SK-N-SH (cell line): ENCODE results near the gene PPM1A. TPM values are rescaled to one million over a fixed set of nuclear protein-coding genes. Genes with fewer than 3 reads are reported as not detected.

Experiments
- CTCF ChIA-PET: fragments of 300-600, 350-600 bp; formaldehyde crosslinking; extraction: SDS; loops from one replicate; lab custom pipeline; 2021; lab: Yijun Ruan, JAX
- POLR2A ChIA-PET: fragments of 350-600 bp; sonication (Branson Sonifier 250); formaldehyde crosslinking; extraction: SDS; loops from one replicate; lab custom pipeline; 2020; ENCODE audit warnings: antibody characterized with exemption, inconsistent platforms; lab: Yijun Ruan, JAX
- DNase-seq: peaks from one replicate; pipeline ENCODE4 v3.0.0; 2012
- H2AFZ ChIP-seq: fragments of 200-600 bp; sonication (generic); 2 replicates; pipeline ENCODE4 v1.8.1; 2016; ENCODE audit warnings: antibody characterized with exemption, mild to moderate bottlenecking, low read depth
- H3F3A ChIP-seq: fragments of 200-600 bp; sonication (generic); replicated peaks from 2 replicates; pipeline ENCODE3; 2016; ENCODE audit warnings: antibody characterized with exemption, mild to moderate bottlenecking; ENCODE audit not compliant: insufficient read depth
- H3K27ac ChIP-seq, 2 experiments: fragments of 200-500 bp in 1 of 2; fragments of 200-600 bp in 1 of 2; sonication (Bioruptor generic) in 1 of 2; sonication (generic), shearing (Covaris generic) in 1 of 2; 2 replicates each; pipeline versions ENCODE4 v1.5.1 to v1.6.1; 2014 to 2016; ENCODE audit warnings: low read depth in 2 of 2, inconsistent platforms in 1 of 2, low read length in 1 of 2, mild to moderate bottlenecking in 1 of 2, mixed read lengths in 1 of 2
- H3K27me3 ChIP-seq: fragments of 200-600 bp; sonication (generic), shearing (Covaris generic); 2 replicates; pipeline ENCODE4 v1.6.1; 2016; ENCODE audit warnings: mixed run types; ENCODE audit not compliant: insufficient read depth
- H3K36me3 ChIP-seq, 2 experiments: fragments of 200-500 bp in 1 of 2; fragments of 200-600 bp in 1 of 2; sonication (Bioruptor generic) in 1 of 2; sonication (generic) in 1 of 2; replicated peaks in 1 of 2; 2 replicates each; pipeline versions ENCODE3 to v1.5.1; 2014 to 2016; ENCODE audit warnings: low read length in 1 of 2, mild to moderate bottlenecking in 1 of 2; ENCODE audit not compliant: insufficient read depth in 2 of 2, control insufficient read depth in 1 of 2
- H3K4me1 ChIP-seq, 2 experiments: fragments of 200-500 bp in 1 of 2; fragments of 200-600 bp in 1 of 2; sonication (Bioruptor generic) in 1 of 2; sonication (generic), shearing (Covaris generic) in 1 of 2; 2 replicates each; pipeline versions ENCODE4 v1.5.1 to v1.6.1; 2014 to 2016; ENCODE audit warnings: low read depth in 1 of 2, low read length in 1 of 2, mixed run types in 1 of 2; ENCODE audit not compliant: insufficient read depth in 2 of 2, control insufficient read depth in 1 of 2
- H3K4me2 ChIP-seq: fragments of 200-600 bp; sonication (generic), shearing (Covaris generic); 2 replicates; pipeline ENCODE4 v1.6.1; 2017; ENCODE audit warnings: mixed run types
- H3K4me3 ChIP-seq, 2 experiments: fragments of 200-500 bp in 1 of 2; fragments of 200-600 bp in 1 of 2; sonication (Bioruptor generic) in 1 of 2; sonication (generic), shearing (Covaris generic) in 1 of 2; 2 replicates each; pipeline versions ENCODE4 v1.5.1 to v1.8.1; 2014 to 2016; ENCODE audit warnings: low read depth in 2 of 2, inconsistent platforms in 1 of 2, low read length in 1 of 2, mild to moderate bottlenecking in 1 of 2, mixed read lengths in 1 of 2, moderate library complexity in 1 of 2
- H3K79me2 ChIP-seq: fragments of 200-600 bp; sonication (generic); 2 replicates; pipeline ENCODE4 v1.8.1; 2017; ENCODE audit warnings: mild to moderate bottlenecking; ENCODE audit not compliant: insufficient read depth
- H3K9ac ChIP-seq: fragments of 200-600 bp; sonication (generic); 2 replicates; pipeline ENCODE4 v1.6.1; 2017; ENCODE audit warnings: mixed run types
- H3K9me2 ChIP-seq: fragments of 200-600 bp; sonication (generic); 2 replicates; pipeline ENCODE4 v1.6.1; 2017; ENCODE audit warnings: mixed run types
- H3K9me3 ChIP-seq: fragments of 200-600 bp; sonication (generic); 2 replicates; pipeline ENCODE4 v1.6.1; 2017; ENCODE audit warnings: mixed run types, mild to moderate bottlenecking, moderate library complexity
- H4K20me1 ChIP-seq: fragments of 200-600 bp; sonication (generic); 2 replicates; pipeline ENCODE4 v1.6.1; 2017; ENCODE audit warnings: mild to moderate bottlenecking, mixed run types; ENCODE audit not compliant: insufficient read depth
- CHD2 ChIP-seq: fragments of 150-350 bp; IDR thresholded peaks from 2 replicates; pipeline ENCODE4 v1.6.1; 2018; ENCODE audit warnings: low read length; ENCODE audit not compliant: partially characterized antibody
- CTCF ChIP-seq: fragments of 200-600 bp; sonication (generic); IDR thresholded peaks from 2 replicates; pipeline ENCODE4 v1.6.1; 2017; ENCODE audit warnings: antibody characterized with exemption, mild to moderate bottlenecking, moderate library complexity
- EZH2phosphoT487 ChIP-seq: fragments of 200-600 bp; sonication (generic); IDR thresholded peaks from 2 replicates; pipeline ENCODE4 v1.6.1; 2017; ENCODE audit warnings: low read depth, mixed run types, mild to moderate bottlenecking, antibody characterized with exemption, moderate library complexity, borderline replicate concordance
- FOSL2 ChIP-seq: IDR thresholded peaks from 2 replicates; pipeline ENCODE4 v1.4.0; 2012; ENCODE audit warnings: low read depth, mild to moderate bottlenecking, moderate library complexity, borderline replicate concordance
- IRF3 ChIP-seq: fragments of 150-350 bp; IDR thresholded peaks from 2 replicates; pipeline ENCODE4 v1.6.1; 2016; ENCODE audit warnings: mild to moderate bottlenecking, low read depth, low read length
- JUND ChIP-seq: IDR thresholded peaks from 2 replicates; pipeline ENCODE4 v1.4.0; 2012
- MAX ChIP-seq: IDR thresholded peaks from 2 replicates; pipeline ENCODE4 v1.4.0; 2012; ENCODE audit warnings: low read depth
- MEF2A ChIP-seq: IDR thresholded peaks from 2 replicates; pipeline ENCODE4 v1.4.0; 2012; ENCODE audit warnings: low read depth, borderline replicate concordance
- MXI1 ChIP-seq: IDR thresholded peaks from 2 replicates; pipeline ENCODE4 v1.6.1; 2012; ENCODE audit warnings: mild to moderate bottlenecking, low read depth, low read length, improper control_type of control experiment
- NFIC ChIP-seq: IDR thresholded peaks from 2 replicates; pipeline ENCODE4 v1.4.0; 2012; ENCODE audit warnings: borderline replicate concordance
- NRF1 ChIP-seq: IDR thresholded peaks from 2 replicates; pipeline ENCODE4 v1.6.1; 2012; ENCODE audit warnings: low read depth, mild to moderate bottlenecking, low read length
- RCOR1 ChIP-seq: fragments of 150-350 bp; IDR thresholded peaks from 2 replicates; pipeline ENCODE4 v1.6.1; 2017; ENCODE audit warnings: antibody characterized with exemption, low read length
- RFX5 ChIP-seq: IDR thresholded peaks from 2 replicates; pipeline ENCODE4 v1.6.1; 2012; ENCODE audit warnings: mild to moderate bottlenecking, improper control_type of control experiment, low read length
- SMC3 ChIP-seq: IDR thresholded peaks from 2 replicates; pipeline ENCODE4 v1.6.1; 2012; ENCODE audit warnings: low read depth, low read length, improper control_type of control experiment
- TCF12 ChIP-seq: IDR thresholded peaks from 2 replicates; pipeline ENCODE4 v1.4.0; 2012
- TEAD4 ChIP-seq: IDR thresholded peaks from 2 replicates; pipeline ENCODE4 v1.4.0; 2012; ENCODE audit warnings: mild to moderate bottlenecking, borderline replicate concordance; ENCODE audit not compliant: insufficient read depth
- USF2 ChIP-seq: fragments of 150-350 bp; IDR thresholded peaks from 2 replicates; pipeline ENCODE4 v1.6.1; 2017; ENCODE audit warnings: antibody characterized with exemption, low read length, low read depth, borderline replicate concordance
- ZBTB33 ChIP-seq: IDR thresholded peaks from 2 replicates; pipeline ENCODE4 v1.4.0; 2012; ENCODE audit warnings: low read depth, borderline replicate concordance
- WGBS: methylation state at CpG from one replicate; pipeline ENCODE4 v1.1.6; 2017; ENCODE audit warnings: low lambda C conversion rate; 5-methylcytosine and 5-hydroxymethylcytosine counted together
- polyA plus RNA-seq, 3 experiments: library from polyadenylated mRNA; depleted of rRNA; stranded (reverse); fragments of >200 nt; gene quantifications; 2 replicates each; pipeline ENCODE4 v1.2.3, GENCODE V29; 2012

The PPM1A gene
- polyA plus RNA-seq, 1 of the 3 experiments (the other 2 are of a cell fraction) = 12.3 TPM

GRCh38 chr14:60204104-60204842 is 44.7 kb upstream of the PPM1A start:
- Histone ChIP-seq H3K36me3 (no peaks in the 10 kb centered on the region), H3K9me3 (no peaks in the 10 kb centered on the region; the same call in 1 of the 2 replicates), H3K27me3 (no peaks in the 10 kb centered on the region; the same call in 1 of the 2 replicates), H3K27ac (no peak overlapping the region), H3K4me3 (no peak overlapping the region), H3K9me2 (no peaks in the 10 kb centered on the region), H2AFZ (no peak overlapping the region; the same call in 1 of the 2 replicates), H3K79me2 (no peaks in the 10 kb centered on the region), H3K4me1 (peaks cover 0 to 4% of the 10 kb centered on the region in 2 experiments; a peak in 2 of 4 replicates), H3K9ac (no peak overlapping the region), H3F3A (no peaks in the 10 kb centered on the region), H3K4me2 (no peak overlapping the region), H4K20me1 (no peaks in the 10 kb centered on the region)
- POLR2A ChIA-PET = no interaction called here
- no peak for DNase-seq
- CTCF ChIA-PET = interaction anchor here (0.9 kb wide), 1 partner anchor 303 kb away, joined by 3 read pairs; no protein-coding TSS in a partner anchor
- TF ChIP-seq IRF3 (no peak), JUND (no peak), RCOR1 (no peak), MEF2A (no peak), MAX (no peak)
- 25% methylated on average over 8 of the region's 8 CpGs for WGBS

- H3K4me3 ChIP-seq = no peak overlapping the region
- ChIA-PET POLR2A (no interaction called here), CTCF (interaction anchor here (1.0 kb wide), 2 partner anchors 20 to 58 kb away, joined by 3 to 4 read pairs; no protein-coding TSS in a partner anchor)
- H3K27ac ChIP-seq = no peak overlapping the region
- no peaks in the 10 kb centered on the region for H4K20me1 ChIP-seq
- no peaks in the 10 kb centered on the region for H3F3A ChIP-seq
- H3K4me1 ChIP-seq = peaks cover 0 to 4% of the 10 kb centered on the region in 2 experiments; a peak in 2 of 4 replicates
- no peak overlapping the region for H2AFZ ChIP-seq
- no peaks in the 10 kb centered on the region for H3K9me2 ChIP-seq
- H3K9ac ChIP-seq = no peak overlapping the region
- H3K4me2 ChIP-seq = no peak overlapping the region
- no peaks in the 10 kb centered on the region for H3K36me3 ChIP-seq
- H3K27me3 ChIP-seq = no peaks in the 10 kb centered on the region; the same call in 1 of the 2 replicates
- DNase-seq = no peak
- 59% methylated on average over 6 of the region's 6 CpGs for WGBS
- no peaks in the 10 kb centered on the region for H3K79me2 ChIP-seq
- H3K9me3 ChIP-seq = no peaks in the 10 kb centered on the region; the same call in 1 of the 2 replicates
- TF ChIP-seq ZBTB33 (no peak), MXI1 (no peak), CTCF (no peak), TCF12 (no peak), CHD2 (no peak), NFIC (no peak), NRF1 (no peak), FOSL2 (no peak), RFX5 (no peak), EZH2phosphoT487 (no peak), USF2 (no peak), TEAD4 (no peak), SMC3 (no peak)
Measured at GRCh38 chr14:60204843-60205774, 43.9 kb upstream of the PPM1A start.
